Endodermal cell (in vitro differentiated cells): ENCODE measurements around the gene EMP3. TPM values are rescaled to one million over a fixed set of nuclear protein-coding genes. Genes with fewer than 3 reads are reported as not detected.
"Not testable (repeated sequence)": the region's sequence is repeated elsewhere in the genome, so short reads cannot be mapped to it uniquely, and the experiment has no call there.

ENCODE experiments used
- DNase-seq: peaks from one replicate; pipeline ENCODE4 v3.0.0-alpha.2; 2017
- H3K27ac ChIP-seq: 2 replicates; pipeline ENCODE4 v1.5.1; 2013; ENCODE audit warnings: mild to moderate bottlenecking, low read depth, low read length, moderate library complexity
- H3K27me3 ChIP-seq: 2 replicates; pipeline ENCODE4 v1.6.1; 2013; ENCODE audit warnings: mild to moderate bottlenecking, low read length, moderate library complexity; ENCODE audit not compliant: insufficient read depth, control insufficient read depth, poor library complexity, severe bottlenecking
- H3K36me3 ChIP-seq: 2 replicates; pipeline ENCODE4 v1.7.0; 2013; ENCODE audit warnings: mild to moderate bottlenecking, low read length, moderate library complexity; ENCODE audit not compliant: control insufficient read depth, insufficient read depth
- H3K4me1 ChIP-seq: one replicate; pipeline ENCODE4 v1.7.0; 2013; ENCODE audit warnings: low read length; ENCODE audit not compliant: control insufficient read depth, insufficient read depth
- H3K4me3 ChIP-seq: 2 replicates; pipeline ENCODE4 v1.5.1; 2013; ENCODE audit warnings: mild to moderate bottlenecking, low read length, moderate library complexity
- H3K9ac ChIP-seq: 2 replicates; pipeline ENCODE4 v1.6.1; 2013; ENCODE audit warnings: mild to moderate bottlenecking, low read length, moderate library complexity; ENCODE audit not compliant: poor library complexity, severe bottlenecking; ENCODE audit errors: extremely low read depth
- H3K9me3 ChIP-seq: 2 replicates; pipeline ENCODE4 v1.6.1; 2013; ENCODE audit warnings: mild to moderate bottlenecking, low read length, moderate library complexity; ENCODE audit not compliant: control insufficient read depth
- H3K27ac Mint-ChIP-seq: 2 replicates; pipeline ENCODE4 v1.8.0; 2020; ENCODE audit warnings: mixed read lengths
- H3K27me3 Mint-ChIP-seq: 2 replicates; pipeline ENCODE4 v1.8.0; 2021; ENCODE audit warnings: mild to moderate bottlenecking, mixed read lengths; ENCODE audit not compliant: insufficient read depth
- H3K36me3 Mint-ChIP-seq: 2 replicates; pipeline ENCODE4 v1.8.0; 2020; ENCODE audit warnings: low read depth, mixed read lengths
- H3K4me1 Mint-ChIP-seq: 2 replicates; pipeline ENCODE4 v1.8.0; 2020; ENCODE audit warnings: mixed read lengths
- H3K4me3 Mint-ChIP-seq: 2 replicates; pipeline ENCODE4 v1.8.0; 2020; ENCODE audit warnings: mild to moderate bottlenecking, moderate library complexity, mixed read lengths
- H3K9me3 Mint-ChIP-seq: 2 replicates; pipeline ENCODE4 v1.8.0; 2020; ENCODE audit warnings: mild to moderate bottlenecking, mixed read lengths
- CTCF ChIP-seq: fragments of 200-600 bp; sonication (generic); conservative IDR thresholded peaks from 2 replicates; pipeline ENCODE4 v1.5.0; 2021; ENCODE audit warnings: antibody characterized with exemption, mild to moderate bottlenecking
- WGBS, 2 experiments: methylation state at CpG; one replicate each; pipeline versions ENCODE4 v1.1.5 to v1.1.7; 2013; ENCODE audit warnings: missing lambda C conversion rate in 2 of 2, mixed read lengths in 1 of 2; ENCODE audit not compliant: insufficient coverage in 1 of 2, insufficient read length in 1 of 2; 5-methylcytosine and 5-hydroxymethylcytosine counted together
- total RNA-seq, 2 donors: library from RNA; stranded (reverse); fragmentation: NEBNext Ultra II Directional in 1 of 2; extraction: Animal tissue kit (Norgen Biotek cat#: 25700) in 1 of 2; gene quantifications; 2 replicates in 1 of 2; 3 replicates in 1 of 2; pipeline ENCODE4 v1.2.1, GENCODE V29; 2021

The EMP3 gene
- total RNA-seq, 2 donors from 2014 or later: 3.5 TPM

- Mint-ChIP-seq H3K27ac (no peak overlapping the region), H3K4me3 (no peak overlapping the region), H3K36me3 (no peaks in the 10 kb centered on the region), H3K4me1 (no peaks in the 10 kb centered on the region), H3K9me3 (no peaks in the 10 kb centered on the region), H3K27me3 (peaks cover 34% of the 10 kb centered on the region)
- Histone ChIP-seq H3K9ac (no peak overlapping the region), H3K27me3 (no peaks in the 10 kb centered on the region), H3K4me3 (no peak overlapping the region), H3K27ac (no peak overlapping the region), H3K36me3 (no peaks in the 10 kb centered on the region), H3K9me3 (no peaks in the 10 kb centered on the region), H3K4me1 (no peaks in the 10 kb centered on the region)
- DNase-seq: no peak
- whole genome bisulfite sequencing, 2 experiments: 93 to 94% methylated on average over 5 to 7 of the region's 7 CpGs
- no peak for TF ChIP-seq CTCF
These were observed 46.0 kb downstream of the EMP3 start for GRCh38 chr19:48371367-48371766.

DNA sequence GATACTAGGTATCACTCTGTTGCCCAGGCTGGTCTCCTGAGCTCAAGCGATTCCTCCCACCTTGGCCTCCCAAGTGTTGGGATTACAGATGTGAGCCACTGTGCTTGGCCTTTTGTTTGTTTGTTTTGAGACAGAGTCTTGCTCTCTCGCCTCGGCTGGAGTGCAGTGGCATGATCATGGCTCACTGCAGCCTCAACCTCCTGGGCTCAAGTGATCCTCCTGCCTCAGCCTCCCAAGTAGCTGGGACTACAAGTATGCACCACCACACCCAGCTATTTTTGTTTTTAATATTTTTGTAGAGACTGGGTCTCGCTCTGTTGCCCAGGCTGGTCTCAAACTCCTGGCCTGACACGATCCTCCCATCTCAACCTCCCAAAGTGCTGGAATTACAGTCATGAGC, 46.4 kb downstream of the EMP3 start:
- not testable (repeated sequence) for H3K27ac ChIP-seq, H3K4me1 ChIP-seq, H3K9ac ChIP-seq, DNase-seq, H3K36me3 Mint-ChIP-seq, H3K36me3 ChIP-seq, H3K4me3 Mint-ChIP-seq, H3K4me3 ChIP-seq, H3K9me3 ChIP-seq, H3K27ac Mint-ChIP-seq, H3K9me3 Mint-ChIP-seq, H3K4me1 Mint-ChIP-seq, H3K27me3 ChIP-seq
- H3K27me3 Mint-ChIP-seq: peaks cover 32% of the 10 kb centered on the region
- 80 to 97% methylated on average over 1 to 5 of the region's 5 CpGs for WGBS, 2 experiments

DNA sequence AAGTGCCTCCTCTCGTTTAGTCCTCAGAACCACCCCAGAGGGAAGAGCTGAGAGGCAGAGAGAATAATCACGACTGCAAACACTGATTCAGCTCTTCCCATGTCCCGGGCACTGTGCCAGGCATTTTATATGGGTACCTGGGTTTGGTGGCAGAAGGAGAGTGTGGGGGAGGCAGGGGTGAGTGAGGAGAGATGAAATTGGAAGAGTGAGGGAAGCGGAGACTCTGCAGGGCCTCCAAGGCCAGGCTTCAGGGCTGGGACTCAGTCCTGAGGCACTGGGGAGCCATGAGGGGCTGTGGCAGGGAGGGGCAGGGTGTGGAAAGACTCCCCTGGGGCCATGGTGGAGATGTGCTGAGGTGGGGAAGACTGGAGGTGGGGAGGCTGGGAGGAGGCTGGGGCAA, 47.6 kb downstream of the EMP3 start:
- Histone ChIP-seq H3K27me3 (no peaks in the 10 kb centered on the region), H3K9me3 (no peaks in the 10 kb centered on the region), H3K9ac (no peak overlapping the region), H3K4me1 (no peaks in the 10 kb centered on the region), H3K4me3 (no peak overlapping the region), H3K27ac (no peak overlapping the region), H3K36me3 (no peaks in the 10 kb centered on the region)
- no peak for DNase-seq
- Mint-ChIP-seq H3K4me3 (no peak overlapping the region), H3K27me3 (peaks cover 31% of the 10 kb centered on the region), H3K9me3 (no peaks in the 10 kb centered on the region), H3K4me1 (no peaks in the 10 kb centered on the region), H3K36me3 (no peaks in the 10 kb centered on the region), H3K27ac (no peak overlapping the region)
- TF ChIP-seq CTCF: no peak
- 88 to 100% methylated on average over 2 to 4 of the region's 4 CpGs for WGBS, 2 experiments

GRCh38 chr19:48373567-48373966, 48.2 kb downstream of the EMP3 start:
- Histone ChIP-seq H3K9ac (no peak overlapping the region), H3K36me3 (no peaks in the 10 kb centered on the region), H3K4me1 (no peaks in the 10 kb centered on the region), H3K27me3 (no peaks in the 10 kb centered on the region), H3K27ac (no peak overlapping the region), H3K4me3 (no peak overlapping the region), H3K9me3 (no peaks in the 10 kb centered on the region)
- no peaks in the 10 kb centered on the region for H3K36me3 Mint-ChIP-seq
- DNase-seq: no peak
- no peak overlapping the region for H3K27ac Mint-ChIP-seq
- peaks cover 29% of the 10 kb centered on the region for H3K27me3 Mint-ChIP-seq
- no peaks in the 10 kb centered on the region for H3K9me3 Mint-ChIP-seq
- no peak for TF ChIP-seq CTCF
- H3K4me1 Mint-ChIP-seq: no peaks in the 10 kb centered on the region
- WGBS, 2 experiments: 88 to 100% methylated on average over 7 to 11 of the region's 11 CpGs
- no peak overlapping the region for H3K4me3 Mint-ChIP-seq
